ENCODE measurements around the gene EPOP. TPM values are rescaled to one million over a fixed set of nuclear protein-coding genes. Genes with fewer than 3 reads are reported as not detected.

EPOP gene
- total and polyA plus RNA-seq, 2 of the 8 experiments (the other 6 are each of a cell fraction or from before 2014, with no cell fraction given) = 1.5 to 3.3 TPM

GRCh38 chr17:38660097-38661025, 14.4 kb downstream of the EPOP start:
- Histone ChIP-seq H3K9me3 (ENCODE audit: insufficient read depth in 2 of 2, low read depth in 1 of 2, low read length in 1 of 2) (no peaks in the 10 kb centered on the region), H4K8ac (ENCODE audit: extremely low read depth, insufficient read depth, low read length) (peak overlapping the region; percentile 3; the same call in 1 of the 2 replicates), H2BK15ac (ENCODE audit: low read length) (peak overlapping the region; percentile 97; the same call in 1 of the 2 replicates), H2BK12ac (ENCODE audit: low read depth, low read length) (peak overlapping the region; percentile 97; the same call in 1 of the 2 replicates), H3K18ac (ENCODE audit: extremely low read depth, low read length) (peak overlapping the region; percentile 60; the same call in 1 of the 2 replicates), H2AFZ (ENCODE audit: low read length) (peak overlapping the region; percentile 61; the same call in 1 of the 2 replicates), H3K36me3 (ENCODE audit: control insufficient read depth in 2 of 4, insufficient read depth in 4 of 4, low read length in 3 of 4) (no peaks in the 10 kb centered on the region), H2AK5ac (ENCODE audit: low read depth, low read length) (no peak overlapping the region), H3K9ac (replicated peaks in 1 of 4; ENCODE audit: extremely low read depth in 1 of 4, low read depth in 3 of 4, low read length in 3 of 4) (no peak overlapping the region), H3K4me2 (ENCODE audit: insufficient read depth in 1 of 2, low read depth in 2 of 2, low read length in 2 of 2) (no peak overlapping the region), H2BK120ac (replicated peaks; ENCODE audit: low read depth, low read length) (no peak overlapping the region), H3K23me2 (ENCODE audit: low read depth, low read length) (no peaks in the 10 kb centered on the region), H3K4ac (replicated peaks; ENCODE audit: insufficient read length, low read depth, low read length) (no peak overlapping the region), H2BK20ac (ENCODE audit: low read length) (peak overlapping the region; percentile 72; the same call in 1 of the 2 replicates), H2BK5ac (ENCODE audit: low read depth, low read length) (no peak overlapping the region), H3K23ac (ENCODE audit: insufficient read length) (no peak overlapping the region), H4K5ac (ENCODE audit: insufficient read length, low read depth, low read length) (no peak overlapping the region), H3K27ac (ENCODE audit: low read depth, low read length) (no peak overlapping the region), H3K4me3 (ENCODE audit: extremely low read depth in 1 of 4, insufficient read depth in 2 of 4, low read depth in 3 of 4, low read length in 4 of 4) (no peak overlapping the region), H4K20me1 (replicated peaks in 1 of 2; ENCODE audit: control insufficient read depth in 1 of 2, insufficient read depth in 2 of 2, low read length in 2 of 2) (no peaks in the 10 kb centered on the region), H3K79me2 (ENCODE audit: control insufficient read depth in 1 of 2, insufficient read depth in 2 of 2, low read length in 2 of 2) (no peaks in the 10 kb centered on the region), H3K14ac (ENCODE audit: insufficient read length) (no peak overlapping the region), H3K79me1 (ENCODE audit: low read depth, low read length) (no peaks in the 10 kb centered on the region), H3K56ac (replicated peaks; ENCODE audit: insufficient read length, low read depth, low read length) (no peak overlapping the region), H4K91ac (replicated peaks; ENCODE audit: insufficient read length, low read length) (peak overlapping the region; percentile 83), H3K4me1 (replicated peaks in 1 of 4; ENCODE audit: control insufficient read depth in 3 of 4, insufficient read depth in 4 of 4, low read length in 3 of 4) (peaks cover 0 to 11% (median 5%) of the 10 kb centered on the region in 4 experiments; a peak in 6 of 7 replicates), H3K27me3 (replicated peaks in 1 of 4; ENCODE audit: control insufficient read depth in 3 of 4, extremely low read depth in 1 of 4, insufficient read depth in 3 of 4, low read length in 3 of 4) (peaks cover 0 to 3% (median 0%) of the 10 kb centered on the region in 4 experiments; a peak in 2 of 7 replicates)
- ChIA-PET POLR2A (ENCODE audit: partially characterized antibody) (interaction anchor here (0.9 to 1.3 kb wide), 2 partner anchors 53 to 60 kb away, joined by 3 to 4 read pairs; no protein-coding TSS in a partner anchor), CTCF (ENCODE audit: partially characterized antibody) (interaction anchor here (0.6 to 29.5 kb wide), 14 partner anchors 8 to 219 kb away, joined by 3 to 795 read pairs (median 6); partner anchors contain the start of gene SRCIN1)
- no peak for DNase-seq (ENCODE audit: low read depth in 1 of 2, low spot score in 2 of 2)
- FAIRE-seq = no peak
- WGBS, 2 experiments (ENCODE audit: extremely low coverage in 1 of 2, insufficient coverage in 1 of 2, insufficient read length in 1 of 2, insufficient replicate concordance in 2 of 2, low coverage in 1 of 2, low lambda C conversion rate in 2 of 2, missing lambda C conversion rate in 1 of 2) = 92% methylated on average over 16 of the region's 16 CpGs; no CpG with 5 or more reads in 1 of the 2 experiments
- TF ChIP-seq SP4 (IDR thresholded peaks at IDR 0.05; ENCODE audit: low read length) = no peak
